GM12872 (cell line): ENCODE data around the gene TTC3.

Experiments
- CTCF ChIP-seq: IDR thresholded peaks from 3 replicates; pipeline ENCODE4 v1.5.1; 2011; ENCODE audit warnings: low read depth, mild to moderate bottlenecking, low read length, moderate library complexity; ENCODE audit not compliant: insufficient read depth

Gene TTC3

DNA sequence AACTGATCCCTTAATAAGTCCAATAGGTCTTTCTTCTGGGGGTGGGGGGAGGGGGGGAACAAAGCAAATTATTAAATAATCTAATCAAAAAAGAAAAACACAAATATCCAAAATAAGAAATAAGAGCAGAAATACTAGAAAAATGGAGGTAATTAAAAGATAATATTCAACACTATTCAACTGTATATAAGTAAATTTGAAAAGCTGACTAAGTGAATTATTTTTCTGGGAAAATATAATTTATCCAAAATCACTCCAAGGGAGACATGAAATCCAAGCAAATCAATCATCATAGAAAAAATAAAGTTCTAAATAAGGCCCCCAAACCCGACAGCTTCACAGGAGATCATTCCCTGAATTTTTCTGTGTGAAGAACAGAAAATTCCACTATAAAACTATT is 175.2 kb downstream of the TTC3 start:
- TF ChIP-seq CTCF: no peak

DNA sequence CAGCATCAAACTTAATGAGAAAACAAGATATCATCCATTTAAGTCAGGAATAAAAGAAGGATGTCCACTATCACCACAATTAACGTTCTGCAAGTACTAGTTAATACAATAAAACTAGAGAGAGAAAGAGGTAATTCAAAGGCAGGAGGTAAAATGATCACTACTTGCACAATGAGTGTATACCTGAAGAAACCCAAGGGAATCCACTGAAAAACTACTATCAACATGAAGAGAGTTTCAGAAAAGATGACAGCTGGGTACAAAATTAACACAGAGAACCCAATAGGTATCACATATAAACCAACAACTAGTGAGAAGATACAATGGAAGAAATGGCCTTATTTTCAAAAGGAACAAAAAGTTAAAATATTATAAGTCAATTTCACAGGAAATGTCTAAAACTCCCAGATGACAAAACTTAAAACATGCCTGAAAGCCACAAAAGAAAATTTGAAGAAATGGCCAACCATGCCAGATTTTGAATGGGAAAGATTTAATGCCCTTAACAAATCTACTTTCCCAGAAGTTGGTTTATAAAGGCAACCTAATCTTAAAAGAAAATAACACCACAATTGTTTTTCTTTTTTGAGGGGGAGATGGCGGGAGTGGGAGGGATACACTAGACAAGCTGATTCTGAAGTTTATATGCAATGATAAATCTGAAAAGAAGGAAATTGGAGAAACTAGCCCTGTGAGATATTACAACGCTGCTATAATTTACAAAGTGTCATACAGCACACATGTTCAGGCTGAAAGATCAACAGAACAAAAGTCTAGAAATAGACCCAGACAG is 176.3 kb downstream of the TTC3 start:
- TF ChIP-seq CTCF: no peak

- TF ChIP-seq CTCF: no peak
Observed at GRCh38 chr21:37251294-37251634, 178.2 kb downstream of the TTC3 start.
